ENCODE results near the gene TCF7L2.

GRCh38 chr10:113064039-113064438, 114.0 kb downstream of the TCF7L2 start:
- TF ChIP-seq YY1 (IDR thresholded peaks at IDR 0.05; ENCODE audit: insufficient read depth, insufficient read length) (no peak), ZNF274 (IDR thresholded peaks at IDR 0.05; ENCODE audit: low read depth, low read length) (no peak)

Data from NT2/D1 (cell line).